GM23248 (cell line): ENCODE results near the gene GGT5. TPM values are rescaled to one million over a fixed set of nuclear protein-coding genes. Genes with fewer than 3 reads are reported as not detected.
"Not testable (repeated sequence)": the region's sequence is repeated elsewhere in the genome, so short reads cannot be mapped to it uniquely, and the experiment has no call there.

Experiments used
- DNase-seq: peaks from one replicate; pipeline ENCODE4 v3.0.0-alpha.2; 2015
- H2AFZ ChIP-seq: fragments of 200-600 bp; sonication (generic); 2 replicates; pipeline ENCODE4 v1.6.1; 2016; ENCODE audit warnings: antibody characterized with exemption
- H3F3A ChIP-seq: fragments of 200-600 bp; sonication (generic); 2 replicates; pipeline ENCODE4 v1.6.1; 2016; ENCODE audit warnings: mild to moderate bottlenecking, antibody characterized with exemption, mixed run types; ENCODE audit not compliant: insufficient read depth
- H3K27ac ChIP-seq: fragments of 200-600 bp; sonication (generic); 2 replicates; pipeline ENCODE4 v1.5.1; 2016; ENCODE audit warnings: mild to moderate bottlenecking
- H3K27me3 ChIP-seq: fragments of 200-600 bp; sonication (generic); replicated peaks from 2 replicates; pipeline ENCODE4 v1.6.1; 2016; ENCODE audit warnings: mild to moderate bottlenecking; ENCODE audit not compliant: insufficient read depth
- H3K36me3 ChIP-seq: fragments of 200-600 bp; sonication (generic); 2 replicates; pipeline ENCODE4 v1.6.1; 2016; ENCODE audit warnings: low read depth, mild to moderate bottlenecking
- H3K4me1 ChIP-seq: fragments of 200-600 bp; sonication (generic); 2 replicates; pipeline ENCODE4 v1.6.1; 2016; ENCODE audit warnings: mild to moderate bottlenecking; ENCODE audit not compliant: insufficient read depth
- H3K4me2 ChIP-seq: fragments of 200-600 bp; sonication (generic); one replicate; pipeline ENCODE4 v1.6.1; 2016; ENCODE audit warnings: mild to moderate bottlenecking; ENCODE audit not compliant: unreplicated experiment
- H3K4me3 ChIP-seq: fragments of 200-600 bp; sonication (generic); 2 replicates; pipeline ENCODE4 v1.5.1; 2016; ENCODE audit warnings: mild to moderate bottlenecking
- H3K79me2 ChIP-seq: fragments of 200-600 bp; sonication (generic); 2 replicates; pipeline ENCODE4 v1.6.1; 2016; ENCODE audit warnings: mild to moderate bottlenecking; ENCODE audit not compliant: insufficient read depth
- H3K9ac ChIP-seq: fragments of 200-600 bp; sonication (generic); 2 replicates; pipeline ENCODE4 v1.6.1; 2016; ENCODE audit warnings: mild to moderate bottlenecking
- H3K9me2 ChIP-seq: fragments of 200-600 bp; sonication (generic); 2 replicates; pipeline ENCODE4 v1.6.1; 2016; ENCODE audit warnings: mixed run types, mild to moderate bottlenecking, moderate library complexity; ENCODE audit not compliant: insufficient read depth
- H3K9me3 ChIP-seq: fragments of 200-600 bp; sonication (generic); one replicate; pipeline ENCODE4 v1.6.1; 2017; ENCODE audit warnings: low read depth
- H4K20me1 ChIP-seq: fragments of 200-600 bp; sonication (generic); 2 replicates; pipeline ENCODE4 v1.6.0; 2016; ENCODE audit not compliant: insufficient read depth
- EZH2 ChIP-seq: fragments of 200-600 bp; sonication (generic); IDR thresholded peaks from 2 replicates; pipeline ENCODE4 v1.6.1; 2018; ENCODE audit warnings: antibody characterized with exemption, mild to moderate bottlenecking; ENCODE audit not compliant: insufficient read depth, poor library complexity, severe bottlenecking
- EZH2phosphoT487 ChIP-seq: fragments of 200-600 bp; sonication (generic); IDR thresholded peaks from 2 replicates; pipeline ENCODE4 v1.6.1; 2018; ENCODE audit warnings: antibody characterized with exemption, moderate library complexity, mild to moderate bottlenecking, low read depth; ENCODE audit not compliant: insufficient read depth
- WGBS, 2 experiments: methylation state at CpG; one replicate each; pipeline ENCODE4 v1.1.6; 2015 to 2017; ENCODE audit warnings: low lambda C conversion rate in 2 of 2, low coverage in 1 of 2; ENCODE audit errors: missing lambda C conversion rate in 2 of 2; 5-methylcytosine and 5-hydroxymethylcytosine counted together
- in situ Hi-C: fragments of 300-500 bp; cut with MboI; formaldehyde crosslinking; loops from 2 replicates; pipeline ENCODE4 v1.15.0; 2020
- polyA plus RNA-seq: library from polyadenylated mRNA; unstranded; fragments of >200 nt; fragmentation: Nextera tagmentation; extraction: Ambion mirVana; gene quantifications from 2 replicates; pipeline ENCODE4 v1.2.1, GENCODE V29; 2016
- total RNA-seq: library from RNA; depleted of rRNA; stranded (reverse); fragments of >200 nt; shearing (Covaris generic); gene quantifications from 2 replicates; pipeline ENCODE4 v1.2.3, GENCODE V29; 2014

GGT5 gene
- total and polyA plus RNA-seq, 2 experiments from 2014 or later: 1.3 to 5.1 TPM

- H4K20me1 ChIP-seq: no peaks in the 10 kb centered on the region
- WGBS, 2 experiments: 83 to 84% methylated on average over 15 of the region's 16 CpGs
- H3K27me3 ChIP-seq: no peaks in the 10 kb centered on the region
- in situ Hi-C loops: no loop called here
- TF ChIP-seq EZH2phosphoT487: no peak
- no peak for TF ChIP-seq EZH2
- no peak overlapping the region for H2AFZ ChIP-seq
- H3K9me3 ChIP-seq: no peaks in the 10 kb centered on the region
- no peaks in the 10 kb centered on the region for H3K4me1 ChIP-seq
- H3K9ac ChIP-seq: no peak overlapping the region
- no peak overlapping the region for H3K27ac ChIP-seq
- no peak overlapping the region for H3K4me3 ChIP-seq
- no peaks in the 10 kb centered on the region for H3K36me3 ChIP-seq
- H3K4me2 ChIP-seq: no peak overlapping the region
- no peaks in the 10 kb centered on the region for H3K79me2 ChIP-seq
- H3F3A ChIP-seq: no peaks in the 10 kb centered on the region
- no peak for DNase-seq
- no peaks in the 10 kb centered on the region for H3K9me2 ChIP-seq
These were observed 60.7 kb downstream of the GGT5 start for GRCh38 chr22:24184057-24184798.

- DNase-seq: no peak
- Histone ChIP-seq H3K9me3 (no peaks in the 10 kb centered on the region), H2AFZ (no peak overlapping the region), H3F3A (no peaks in the 10 kb centered on the region), H3K9ac (no peak overlapping the region), H3K4me1 (no peaks in the 10 kb centered on the region), H3K4me3 (no peak overlapping the region), H4K20me1 (no peaks in the 10 kb centered on the region), H3K36me3 (no peaks in the 10 kb centered on the region), H3K4me2 (no peak overlapping the region), H3K27ac (no peak overlapping the region), H3K79me2 (no peaks in the 10 kb centered on the region), H3K9me2 (no peaks in the 10 kb centered on the region), H3K27me3 (no peaks in the 10 kb centered on the region)
- in situ Hi-C loops: no loop called here
- WGBS, 2 experiments: 80 to 82% methylated on average over 21 to 23 of the region's 24 CpGs
- TF ChIP-seq EZH2: no peak
These were observed 61.4 kb downstream of the GGT5 start for GRCh38 chr22:24183321-24184031.

- H3K36me3 ChIP-seq, H3K27me3 ChIP-seq, in situ Hi-C loops, H3K27ac ChIP-seq, H3K9ac ChIP-seq, H3K4me1 ChIP-seq, H3F3A ChIP-seq, H4K20me1 ChIP-seq, H2AFZ ChIP-seq, DNase-seq, H3K4me3 ChIP-seq, H3K4me2 ChIP-seq, H3K9me3 ChIP-seq, H3K79me2 ChIP-seq, H3K9me2 ChIP-seq: not testable (repeated sequence)
- WGBS, 2 experiments: 91 to 98% methylated on average over 5 to 11 of the region's 11 CpGs
These were observed 62.0 kb downstream of the GGT5 start for GRCh38 chr22:24182900-24183246.

- no peak overlapping the region for H3K27ac ChIP-seq
- H3K9ac ChIP-seq: no peak overlapping the region
- 79 to 81% methylated on average over 20 of the region's 20 CpGs for WGBS, 2 experiments
- no peak for DNase-seq
- H3K9me2 ChIP-seq: no peaks in the 10 kb centered on the region
- H3F3A ChIP-seq: no peaks in the 10 kb centered on the region
- no peak overlapping the region for H3K4me2 ChIP-seq
- no peaks in the 10 kb centered on the region for H3K79me2 ChIP-seq
- TF ChIP-seq EZH2 (no peak), EZH2phosphoT487 (no peak)
- H4K20me1 ChIP-seq: no peaks in the 10 kb centered on the region
- no peak overlapping the region for H3K4me3 ChIP-seq
- no peaks in the 10 kb centered on the region for H3K4me1 ChIP-seq
- no peaks in the 10 kb centered on the region for H3K9me3 ChIP-seq
- H2AFZ ChIP-seq: no peak overlapping the region
- H3K27me3 ChIP-seq: no peaks in the 10 kb centered on the region
- in situ Hi-C loops: no loop called here
- no peaks in the 10 kb centered on the region for H3K36me3 ChIP-seq
These were observed 62.6 kb downstream of the GGT5 start for GRCh38 chr22:24181996-24182899.
